ENCODE results near the gene AP3S2. TPM values are rescaled to one million over a fixed set of nuclear protein-coding genes. Genes with fewer than 3 reads are reported as not detected.

The AP3S2 gene
- total RNA-seq, 1 experiment from 2014 or later: 35.7 TPM

GRCh38 chr15:89875741-89876140 is 18.1 kb downstream of the AP3S2 start:
- POLR2A ChIA-PET: no interaction called here
- peaks cover 17% of the 10 kb centered on the region for H3K36me3 Mint-ChIP-seq
- DNase-seq (ENCODE audit: low spot score): no peak

More at GRCh38 chr15:89875741-89876140, 18.1 kb downstream of the AP3S2 start:
- no peak for ATAC-seq
- CTCF ChIA-PET: interaction anchor here (1.3 to 7.7 kb wide), 6 partner anchors 12 to 143 kb away, joined by 9 to 214 read pairs (median 16); no protein-coding TSS in a partner anchor
- H3K9me3 Mint-ChIP-seq: no peaks in the 10 kb centered on the region
- no peak for TF ChIP-seq ZNF512 (CRISPR knock-in tag; IDR thresholded peaks at IDR 0.05; ENCODE audit: borderline replicate concordance)
- no peak for TF ChIP-seq PREB (CRISPR knock-in tag; IDR thresholded peaks at IDR 0.05; ENCODE audit: borderline replicate concordance)
- TF ChIP-seq ATF2 (CRISPR knock-in tag; IDR thresholded peaks at IDR 0.05; ENCODE audit: borderline replicate concordance, low read depth): no peak
- no peak for TF ChIP-seq ZNF532 (CRISPR knock-in tag; IDR thresholded peaks at IDR 0.05; ENCODE audit: borderline replicate concordance)
- no peak for TF ChIP-seq IRF2 (CRISPR knock-in tag; IDR thresholded peaks at IDR 0.05; ENCODE audit: borderline replicate concordance, low read depth)
- TF ChIP-seq ZMAT4 (CRISPR knock-in tag; IDR thresholded peaks at IDR 0.05): no peak
- no peak for TF ChIP-seq ZNF219 (CRISPR knock-in tag; IDR thresholded peaks at IDR 0.05; ENCODE audit: borderline replicate concordance)
- TF ChIP-seq NFYB (CRISPR knock-in tag; conservative IDR thresholded peaks at IDR 0.05; ENCODE audit: low read depth): no peak
- no peak for TF ChIP-seq RORB (CRISPR knock-in tag; IDR thresholded peaks at IDR 0.05)
- TF ChIP-seq CDX4 (CRISPR knock-in tag; IDR thresholded peaks at IDR 0.05; ENCODE audit: borderline replicate concordance): no peak
- TF ChIP-seq E2F5 (CRISPR knock-in tag; IDR thresholded peaks at IDR 0.05): no peak
- no peak for TF ChIP-seq CREB1 (CRISPR knock-in tag; IDR thresholded peaks at IDR 0.05)
- TF ChIP-seq NR1H2 (CRISPR knock-in tag; IDR thresholded peaks at IDR 0.05): no peak
- no peak for TF ChIP-seq ATF1 (CRISPR knock-in tag; IDR thresholded peaks at IDR 0.05)
- TF ChIP-seq FOXP1 (CRISPR knock-in tag; IDR thresholded peaks at IDR 0.05; ENCODE audit: borderline replicate concordance): no peak
- no peak for TF ChIP-seq NR2C2 (CRISPR knock-in tag; IDR thresholded peaks at IDR 0.05)
- no peak for TF ChIP-seq SMAD4 (CRISPR knock-in tag; IDR thresholded peaks at IDR 0.05)
- TF ChIP-seq MAX (CRISPR knock-in tag; IDR thresholded peaks at IDR 0.05): no peak
- no peak for TF ChIP-seq PRDM15 (CRISPR knock-in tag; IDR thresholded peaks at IDR 0.05)
- no peaks in the 10 kb centered on the region for H3K4me1 Mint-ChIP-seq
- H3K4me3 Mint-ChIP-seq: no peak overlapping the region
- H3K27me3 Mint-ChIP-seq (ENCODE audit: low read depth): no peaks in the 10 kb centered on the region
- H3K27ac Mint-ChIP-seq: no peak overlapping the region
